Endodermal cell (in vitro differentiated cells): ENCODE measurements around the gene TBX15. TPM values are rescaled to one million over a fixed set of nuclear protein-coding genes. Genes with fewer than 3 reads are reported as not detected.

Experiments
- DNase-seq: peaks from one replicate; pipeline ENCODE4 v3.0.0-alpha.2; 2017
- H3K27ac ChIP-seq: 2 replicates; pipeline ENCODE4 v1.5.1; 2013; ENCODE audit warnings: mild to moderate bottlenecking, low read depth, low read length, moderate library complexity
- H3K27me3 ChIP-seq: 2 replicates; pipeline ENCODE4 v1.6.1; 2013; ENCODE audit warnings: mild to moderate bottlenecking, low read length, moderate library complexity; ENCODE audit not compliant: insufficient read depth, control insufficient read depth, poor library complexity, severe bottlenecking
- H3K36me3 ChIP-seq: 2 replicates; pipeline ENCODE4 v1.7.0; 2013; ENCODE audit warnings: mild to moderate bottlenecking, low read length, moderate library complexity; ENCODE audit not compliant: control insufficient read depth, insufficient read depth
- H3K4me1 ChIP-seq: one replicate; pipeline ENCODE4 v1.7.0; 2013; ENCODE audit warnings: low read length; ENCODE audit not compliant: control insufficient read depth, insufficient read depth
- H3K4me3 ChIP-seq: 2 replicates; pipeline ENCODE4 v1.5.1; 2013; ENCODE audit warnings: mild to moderate bottlenecking, low read length, moderate library complexity
- H3K9ac ChIP-seq: 2 replicates; pipeline ENCODE4 v1.6.1; 2013; ENCODE audit warnings: mild to moderate bottlenecking, low read length, moderate library complexity; ENCODE audit not compliant: poor library complexity, severe bottlenecking; ENCODE audit errors: extremely low read depth
- H3K9me3 ChIP-seq: 2 replicates; pipeline ENCODE4 v1.6.1; 2013; ENCODE audit warnings: mild to moderate bottlenecking, low read length, moderate library complexity; ENCODE audit not compliant: control insufficient read depth
- H3K27ac Mint-ChIP-seq: 2 replicates; pipeline ENCODE4 v1.8.0; 2020; ENCODE audit warnings: mixed read lengths
- H3K27me3 Mint-ChIP-seq: 2 replicates; pipeline ENCODE4 v1.8.0; 2021; ENCODE audit warnings: mild to moderate bottlenecking, mixed read lengths; ENCODE audit not compliant: insufficient read depth
- H3K36me3 Mint-ChIP-seq: 2 replicates; pipeline ENCODE4 v1.8.0; 2020; ENCODE audit warnings: low read depth, mixed read lengths
- H3K4me1 Mint-ChIP-seq: 2 replicates; pipeline ENCODE4 v1.8.0; 2020; ENCODE audit warnings: mixed read lengths
- H3K4me3 Mint-ChIP-seq: 2 replicates; pipeline ENCODE4 v1.8.0; 2020; ENCODE audit warnings: mild to moderate bottlenecking, moderate library complexity, mixed read lengths
- H3K9me3 Mint-ChIP-seq: 2 replicates; pipeline ENCODE4 v1.8.0; 2020; ENCODE audit warnings: mild to moderate bottlenecking, mixed read lengths
- WGBS, 2 experiments: methylation state at CpG; one replicate each; pipeline versions ENCODE4 v1.1.5 to v1.1.7; 2013; ENCODE audit warnings: missing lambda C conversion rate in 2 of 2, mixed read lengths in 1 of 2; ENCODE audit not compliant: insufficient coverage in 1 of 2, insufficient read length in 1 of 2; 5-methylcytosine and 5-hydroxymethylcytosine counted together
- total RNA-seq, 2 donors: library from RNA; stranded (reverse); fragmentation: NEBNext Ultra II Directional in 1 of 2; extraction: Animal tissue kit (Norgen Biotek cat#: 25700) in 1 of 2; gene quantifications; 2 replicates in 1 of 2; 3 replicates in 1 of 2; pipeline ENCODE4 v1.2.1, GENCODE V29; 2021
- TF ChIP-seq, protein P1 (sequence below): fragments of 200-600 bp; sonication (generic); conservative IDR thresholded peaks from 2 replicates; pipeline ENCODE4 v1.5.0; 2021; ENCODE audit warnings: antibody characterized with exemption, mild to moderate bottlenecking

TBX15 gene
- total RNA-seq, 2 donors from 2014 or later: 0.09 TPM; not detected in 1

DNA sequence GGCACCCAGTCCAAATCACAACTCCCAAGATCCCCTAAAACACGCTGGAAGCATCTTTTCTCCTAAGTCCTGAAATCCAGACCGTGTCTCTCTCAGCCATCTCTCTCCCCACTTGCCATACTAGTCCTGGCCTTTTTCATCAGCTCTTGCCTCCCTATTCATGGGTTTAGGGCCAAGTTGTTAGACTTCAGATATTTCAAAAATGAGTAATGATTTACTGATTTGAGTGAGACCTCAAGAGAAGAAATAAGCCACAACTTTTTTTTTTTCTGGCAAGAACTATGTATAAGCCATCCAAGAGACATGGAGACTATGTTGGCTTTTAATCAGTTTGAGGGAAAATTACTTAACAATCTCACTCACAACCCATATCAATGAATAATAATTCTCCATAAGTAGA lies 62.5 kb downstream of the TBX15 start:
- Mint-ChIP-seq H3K27me3 (no peaks in the 10 kb centered on the region), H3K36me3 (no peaks in the 10 kb centered on the region), H3K27ac (no peak overlapping the region), H3K9me3 (no peaks in the 10 kb centered on the region), H3K4me3 (no peak overlapping the region), H3K4me1 (no peaks in the 10 kb centered on the region)
- Histone ChIP-seq H3K27ac (no peak overlapping the region), H3K9me3 (no peaks in the 10 kb centered on the region), H3K27me3 (no peaks in the 10 kb centered on the region), H3K4me3 (no peak overlapping the region), H3K9ac (no peak overlapping the region), H3K4me1 (no peaks in the 10 kb centered on the region), H3K36me3 (no peaks in the 10 kb centered on the region)
- no peak for DNase-seq
- TF ChIP-seq, protein P1, sequence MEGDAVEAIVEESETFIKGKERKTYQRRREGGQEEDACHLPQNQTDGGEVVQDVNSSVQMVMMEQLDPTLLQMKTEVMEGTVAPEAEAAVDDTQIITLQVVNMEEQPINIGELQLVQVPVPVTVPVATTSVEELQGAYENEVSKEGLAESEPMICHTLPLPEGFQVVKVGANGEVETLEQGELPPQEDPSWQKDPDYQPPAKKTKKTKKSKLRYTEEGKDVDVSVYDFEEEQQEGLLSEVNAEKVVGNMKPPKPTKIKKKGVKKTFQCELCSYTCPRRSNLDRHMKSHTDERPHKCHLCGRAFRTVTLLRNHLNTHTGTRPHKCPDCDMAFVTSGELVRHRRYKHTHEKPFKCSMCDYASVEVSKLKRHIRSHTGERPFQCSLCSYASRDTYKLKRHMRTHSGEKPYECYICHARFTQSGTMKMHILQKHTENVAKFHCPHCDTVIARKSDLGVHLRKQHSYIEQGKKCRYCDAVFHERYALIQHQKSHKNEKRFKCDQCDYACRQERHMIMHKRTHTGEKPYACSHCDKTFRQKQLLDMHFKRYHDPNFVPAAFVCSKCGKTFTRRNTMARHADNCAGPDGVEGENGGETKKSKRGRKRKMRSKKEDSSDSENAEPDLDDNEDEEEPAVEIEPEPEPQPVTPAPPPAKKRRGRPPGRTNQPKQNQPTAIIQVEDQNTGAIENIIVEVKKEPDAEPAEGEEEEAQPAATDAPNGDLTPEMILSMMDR: no peak
- WGBS, 2 experiments: 50 to 75% methylated on average over 2 of the region's 2 CpGs

DNA sequence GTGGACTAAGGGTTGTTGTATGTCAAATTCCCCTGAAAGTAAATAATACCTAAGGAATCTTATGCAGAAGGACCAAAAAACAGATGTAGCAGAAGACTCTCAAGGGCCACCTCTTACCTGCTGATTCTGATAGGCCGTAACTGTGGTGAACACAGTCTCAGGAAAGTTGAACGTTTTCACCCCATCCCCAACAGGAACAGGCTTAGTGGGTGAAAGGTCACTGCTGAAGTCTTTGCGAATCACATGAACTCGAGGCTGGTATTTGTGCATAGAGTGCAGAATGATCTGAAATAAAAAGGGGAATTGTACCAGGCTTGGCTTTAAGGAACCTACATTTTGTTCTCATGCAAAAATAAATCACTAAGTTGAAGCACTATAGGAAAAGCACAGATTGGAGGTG lies 64.8 kb downstream of the TBX15 start:
- H3K4me3 ChIP-seq: no peak overlapping the region
- no peaks in the 10 kb centered on the region for H3K27me3 Mint-ChIP-seq
- no peak for DNase-seq
- H3K27me3 ChIP-seq: no peaks in the 10 kb centered on the region
- WGBS, 2 experiments: 88 to 89% methylated on average over 4 of the region's 4 CpGs
- no peaks in the 10 kb centered on the region for H3K9me3 Mint-ChIP-seq
- TF ChIP-seq, protein P1: no peak
- no peak overlapping the region for H3K4me3 Mint-ChIP-seq
- no peaks in the 10 kb centered on the region for H3K4me1 ChIP-seq
- no peak overlapping the region for H3K9ac ChIP-seq
- no peaks in the 10 kb centered on the region for H3K4me1 Mint-ChIP-seq
- H3K27ac Mint-ChIP-seq: no peak overlapping the region
- H3K36me3 Mint-ChIP-seq: no peaks in the 10 kb centered on the region
- no peaks in the 10 kb centered on the region for H3K36me3 ChIP-seq
- no peak overlapping the region for H3K27ac ChIP-seq
- no peaks in the 10 kb centered on the region for H3K9me3 ChIP-seq

DNA sequence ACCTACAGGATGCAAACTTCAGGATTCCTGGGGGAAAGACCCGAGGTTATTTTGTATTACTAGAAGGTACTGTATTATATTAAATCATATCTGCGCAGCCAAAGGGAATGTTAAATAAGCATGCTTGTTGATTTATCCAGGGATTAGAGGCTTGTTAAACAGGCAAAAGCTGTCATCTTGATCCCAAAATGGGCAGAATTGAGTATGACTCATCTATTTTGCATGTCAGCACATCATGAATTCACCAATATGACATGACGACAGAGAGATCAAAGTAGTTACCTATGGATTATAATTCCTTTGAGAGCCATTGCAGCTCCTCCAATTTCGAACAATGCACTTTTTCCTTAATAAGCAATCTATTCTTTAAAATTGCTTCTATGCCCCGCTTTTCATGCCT lies 66.1 kb downstream of the TBX15 start:
- H3K9me3 Mint-ChIP-seq: no peaks in the 10 kb centered on the region
- H3K4me3 Mint-ChIP-seq: no peak overlapping the region
- TF ChIP-seq, protein P1: no peak
- H3K36me3 Mint-ChIP-seq: no peaks in the 10 kb centered on the region
- H3K27me3 Mint-ChIP-seq: no peaks in the 10 kb centered on the region
- Histone ChIP-seq H3K9ac (no peak overlapping the region), H3K4me3 (no peak overlapping the region), H3K27ac (no peak overlapping the region), H3K27me3 (no peaks in the 10 kb centered on the region), H3K9me3 (no peaks in the 10 kb centered on the region), H3K4me1 (no peaks in the 10 kb centered on the region), H3K36me3 (no peaks in the 10 kb centered on the region)
- no peak for DNase-seq
- 92 to 100% methylated on average over 3 to 5 of the region's 5 CpGs for WGBS, 2 experiments
- H3K27ac Mint-ChIP-seq: no peak overlapping the region
- H3K4me1 Mint-ChIP-seq: no peaks in the 10 kb centered on the region
